ENCODE measurements around the gene GNAL.

The GNAL gene

GRCh38 chr18:11859903-11860407, 170.9 kb downstream of the GNAL start (continued):
- TF ChIP-seq CSRNP3 (CRISPR knock-in tag; IDR thresholded peaks at IDR 0.05) = no peak

DNA sequence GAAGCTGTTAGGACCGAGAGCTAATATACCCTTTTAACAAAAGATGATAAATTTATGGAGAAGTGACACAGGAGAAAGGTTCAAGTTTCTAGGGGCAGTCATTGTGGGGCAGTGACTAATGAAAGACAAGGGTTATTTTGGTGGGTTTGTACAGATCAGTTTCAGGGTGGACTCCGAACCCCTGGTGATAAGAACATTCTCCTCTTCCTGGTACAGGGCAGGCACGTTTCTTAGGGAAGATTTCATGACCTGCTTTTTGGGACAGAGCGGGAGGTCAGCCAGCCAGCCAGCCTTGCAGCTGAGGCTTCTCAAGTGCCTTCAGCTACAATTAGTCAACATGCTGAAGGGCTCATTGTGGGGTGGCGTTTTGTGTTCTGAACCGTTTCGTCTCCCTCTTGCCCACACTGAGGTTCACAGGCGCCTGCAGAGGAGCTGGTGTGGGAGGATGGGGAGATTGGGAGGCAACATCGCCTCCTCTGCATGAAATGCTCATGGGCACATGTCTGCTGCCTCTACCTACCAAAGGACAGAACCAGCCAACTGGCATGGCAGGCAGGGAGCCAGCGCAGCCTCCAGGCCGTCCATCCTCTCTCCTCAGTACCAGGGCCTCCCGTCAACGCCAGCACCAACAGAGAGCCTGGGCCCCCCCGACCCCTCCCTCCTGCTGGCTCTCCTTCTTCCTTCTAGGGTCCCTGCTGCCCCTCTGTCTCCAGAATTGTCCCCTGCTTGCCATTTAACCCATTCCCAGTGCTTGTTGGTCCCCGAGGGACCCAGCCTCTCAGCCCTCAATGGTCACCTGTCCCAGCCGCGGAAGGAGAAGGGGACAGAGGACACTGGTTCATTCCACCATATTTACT, 171.8 kb downstream of the GNAL start:
- ATAC-seq = no peak
- TF ChIP-seq TOX (CRISPR knock-in tag; IDR thresholded peaks at IDR 0.05; ENCODE audit: borderline replicate concordance) = no peak
- no peak for TF ChIP-seq ZFP30 (CRISPR knock-in tag; IDR thresholded peaks at IDR 0.05)
- TF ChIP-seq ZNF70 (CRISPR knock-in tag; IDR thresholded peaks at IDR 0.05) = no peak
- TF ChIP-seq SNAI2 (CRISPR knock-in tag; IDR thresholded peaks at IDR 0.05) = no peak
- no peak for TF ChIP-seq POU6F1 (CRISPR knock-in tag; IDR thresholded peaks at IDR 0.05; ENCODE audit: borderline replicate concordance, low read depth)
- no peak for TF ChIP-seq ESRRG (CRISPR knock-in tag; IDR thresholded peaks at IDR 0.05)
- no peak for TF ChIP-seq CSRNP3 (CRISPR knock-in tag; IDR thresholded peaks at IDR 0.05)
- TF ChIP-seq, protein P1, sequence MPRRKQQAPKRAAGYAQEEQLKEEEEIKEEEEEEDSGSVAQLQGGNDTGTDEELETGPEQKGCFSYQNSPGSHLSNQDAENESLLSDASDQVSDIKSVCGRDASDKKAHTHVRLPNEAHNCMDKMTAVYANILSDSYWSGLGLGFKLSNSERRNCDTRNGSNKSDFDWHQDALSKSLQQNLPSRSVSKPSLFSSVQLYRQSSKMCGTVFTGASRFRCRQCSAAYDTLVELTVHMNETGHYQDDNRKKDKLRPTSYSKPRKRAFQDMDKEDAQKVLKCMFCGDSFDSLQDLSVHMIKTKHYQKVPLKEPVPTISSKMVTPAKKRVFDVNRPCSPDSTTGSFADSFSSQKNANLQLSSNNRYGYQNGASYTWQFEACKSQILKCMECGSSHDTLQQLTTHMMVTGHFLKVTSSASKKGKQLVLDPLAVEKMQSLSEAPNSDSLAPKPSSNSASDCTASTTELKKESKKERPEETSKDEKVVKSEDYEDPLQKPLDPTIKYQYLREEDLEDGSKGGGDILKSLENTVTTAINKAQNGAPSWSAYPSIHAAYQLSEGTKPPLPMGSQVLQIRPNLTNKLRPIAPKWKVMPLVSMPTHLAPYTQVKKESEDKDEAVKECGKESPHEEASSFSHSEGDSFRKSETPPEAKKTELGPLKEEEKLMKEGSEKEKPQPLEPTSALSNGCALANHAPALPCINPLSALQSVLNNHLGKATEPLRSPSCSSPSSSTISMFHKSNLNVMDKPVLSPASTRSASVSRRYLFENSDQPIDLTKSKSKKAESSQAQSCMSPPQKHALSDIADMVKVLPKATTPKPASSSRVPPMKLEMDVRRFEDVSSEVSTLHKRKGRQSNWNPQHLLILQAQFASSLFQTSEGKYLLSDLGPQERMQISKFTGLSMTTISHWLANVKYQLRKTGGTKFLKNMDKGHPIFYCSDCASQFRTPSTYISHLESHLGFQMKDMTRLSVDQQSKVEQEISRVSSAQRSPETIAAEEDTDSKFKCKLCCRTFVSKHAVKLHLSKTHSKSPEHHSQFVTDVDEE (CRISPR knock-in tag; IDR thresholded peaks at IDR 0.05) = no peak
- no peak for TF ChIP-seq ZFP3 (CRISPR knock-in tag; IDR thresholded peaks at IDR 0.05)
- TF ChIP-seq ZC3H10 (CRISPR knock-in tag; IDR thresholded peaks at IDR 0.05) = no peak
- TF ChIP-seq RARB (CRISPR knock-in tag; IDR thresholded peaks at IDR 0.05) = no peak
- TF ChIP-seq GLIS3 (CRISPR knock-in tag; IDR thresholded peaks at IDR 0.05) = no peak
- TF ChIP-seq ZNF565 (CRISPR knock-in tag; conservative IDR thresholded peaks at IDR 0.05; ENCODE audit: low read depth) = no peak

DNA sequence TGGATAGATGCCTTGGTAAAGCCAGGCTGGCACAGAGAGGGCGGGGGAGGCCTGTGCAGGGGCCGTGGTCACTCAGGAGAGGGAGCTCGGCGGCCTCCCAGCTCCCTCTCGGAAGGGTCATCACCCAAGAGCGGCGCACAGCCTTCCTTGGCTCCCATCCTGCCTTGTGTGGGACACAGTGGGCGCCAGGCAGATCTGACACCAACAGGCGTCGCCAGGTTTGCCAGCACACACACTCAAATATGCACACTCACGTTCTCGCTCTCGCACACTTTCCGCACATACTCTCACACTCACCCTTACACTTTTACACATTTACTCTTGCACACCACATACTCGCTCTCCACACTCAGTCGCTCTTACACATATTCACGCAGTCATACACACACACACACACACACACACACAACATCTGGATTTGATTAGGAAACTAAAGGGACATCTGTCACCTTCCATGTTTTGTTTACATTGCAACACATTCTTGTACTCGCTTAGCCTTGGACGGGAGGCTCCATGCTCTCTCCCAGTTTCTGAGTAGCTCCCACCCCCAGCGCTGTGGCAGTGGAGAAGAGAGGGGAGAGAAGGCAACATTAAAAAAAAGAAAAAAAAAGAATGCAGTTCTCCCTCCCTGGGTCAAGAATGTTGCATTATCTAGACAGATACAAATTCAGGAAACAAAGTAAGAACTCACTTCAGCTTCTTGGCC, 172.7 kb downstream of the GNAL start:
- TF ChIP-seq ARNTL (CRISPR knock-in tag; IDR thresholded peaks at IDR 0.05; ENCODE audit: borderline replicate concordance, low read depth) = no peak
- TF ChIP-seq ZNF565 (CRISPR knock-in tag; conservative IDR thresholded peaks at IDR 0.05; ENCODE audit: low read depth) = no peak
- no peak for TF ChIP-seq ZFP30 (CRISPR knock-in tag; IDR thresholded peaks at IDR 0.05)
- no peak for TF ChIP-seq TOX (CRISPR knock-in tag; IDR thresholded peaks at IDR 0.05; ENCODE audit: borderline replicate concordance)
- TF ChIP-seq ISL1 (CRISPR knock-in tag; IDR thresholded peaks at IDR 0.05) = no peak
- no peak for TF ChIP-seq POU6F1 (CRISPR knock-in tag; IDR thresholded peaks at IDR 0.05; ENCODE audit: borderline replicate concordance, low read depth)
- TF ChIP-seq, protein P2, sequence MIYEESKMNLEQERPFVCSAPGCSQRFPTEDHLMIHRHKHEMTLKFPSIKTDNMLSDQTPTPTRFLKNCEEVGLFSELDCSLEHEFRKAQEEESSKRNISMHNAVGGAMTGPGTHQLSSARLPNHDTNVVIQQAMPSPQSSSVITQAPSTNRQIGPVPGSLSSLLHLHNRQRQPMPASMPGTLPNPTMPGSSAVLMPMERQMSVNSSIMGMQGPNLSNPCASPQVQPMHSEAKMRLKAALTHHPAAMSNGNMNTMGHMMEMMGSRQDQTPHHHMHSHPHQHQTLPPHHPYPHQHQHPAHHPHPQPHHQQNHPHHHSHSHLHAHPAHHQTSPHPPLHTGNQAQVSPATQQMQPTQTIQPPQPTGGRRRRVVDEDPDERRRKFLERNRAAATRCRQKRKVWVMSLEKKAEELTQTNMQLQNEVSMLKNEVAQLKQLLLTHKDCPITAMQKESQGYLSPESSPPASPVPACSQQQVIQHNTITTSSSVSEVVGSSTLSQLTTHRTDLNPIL (CRISPR knock-in tag; IDR thresholded peaks at IDR 0.05; ENCODE audit: low read depth) = no peak
- no peak for TF ChIP-seq ZNF70 (CRISPR knock-in tag; IDR thresholded peaks at IDR 0.05)
- TF ChIP-seq, protein P1 (CRISPR knock-in tag; IDR thresholded peaks at IDR 0.05) = no peak

More for the DNA sequence above, 172.7 kb downstream of the GNAL start:
- ATAC-seq = no peak
